ENCODE data around the gene TRAPPC14. TPM values are rescaled to one million over a fixed set of nuclear protein-coding genes. Genes with fewer than 3 reads are reported as not detected.

Gene TRAPPC14
- polyA plus RNA-seq, 4 donors = 14.4 to 32.2 (median 19.1) TPM

DNA sequence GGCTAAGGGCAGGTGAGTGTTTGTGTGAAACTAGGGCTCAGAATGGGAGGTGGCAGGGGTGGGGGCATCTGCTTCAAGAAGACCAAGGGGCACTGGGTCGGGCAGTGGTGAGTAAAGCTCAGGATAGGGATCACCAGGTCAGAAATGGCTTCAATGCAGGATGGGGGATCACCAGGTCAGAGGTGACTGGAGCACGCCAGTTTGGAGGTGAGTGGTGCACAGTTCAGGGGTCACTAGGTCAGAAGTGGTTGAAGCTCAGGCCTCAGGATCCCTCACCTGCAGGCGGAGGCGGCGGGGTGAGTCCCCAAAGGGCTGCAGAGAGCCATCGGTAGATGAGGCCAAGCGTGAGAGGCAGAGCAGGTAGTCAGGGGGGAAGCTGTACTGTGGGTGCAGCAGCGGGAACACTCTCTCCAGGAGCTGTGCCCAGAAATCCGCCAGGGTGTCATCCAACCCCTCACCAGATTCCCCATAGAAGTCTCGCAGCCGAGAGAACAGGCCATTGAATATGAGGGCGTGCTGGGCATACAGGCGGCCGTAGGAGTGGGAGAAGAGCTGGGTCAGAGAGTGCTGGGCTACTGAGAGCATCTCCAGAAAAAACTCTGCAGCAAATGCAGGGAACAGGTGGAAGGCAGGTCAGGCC, 16.9 kb upstream of the TRAPPC14 start:
- no peak for DNase-seq (ENCODE audit: low read depth in 4 of 4, low spot score in 3 of 4)

DNA sequence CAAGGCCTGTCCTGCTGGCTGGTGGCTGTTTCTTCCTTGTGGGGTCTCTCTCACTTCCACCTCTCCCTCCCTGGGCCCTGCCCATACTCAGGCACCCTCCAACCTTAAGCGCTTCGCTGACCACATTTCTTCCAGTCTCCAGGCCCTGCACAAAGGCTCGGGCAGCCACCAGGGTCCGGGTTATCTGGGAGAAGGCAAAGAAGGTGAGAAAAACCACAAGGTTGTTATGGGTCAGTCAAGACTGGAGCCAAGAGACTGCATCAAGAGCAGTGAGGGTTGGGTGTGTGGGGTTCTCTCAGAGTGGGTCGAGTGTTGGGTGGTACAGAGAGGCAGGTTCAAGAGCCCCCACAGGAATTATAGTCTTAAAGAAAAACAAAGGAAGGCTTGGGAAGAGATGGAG, 16.1 kb upstream of the TRAPPC14 start:
- DNase-seq (ENCODE audit: low read depth in 4 of 4, low spot score in 3 of 4) = no peak

DNA sequence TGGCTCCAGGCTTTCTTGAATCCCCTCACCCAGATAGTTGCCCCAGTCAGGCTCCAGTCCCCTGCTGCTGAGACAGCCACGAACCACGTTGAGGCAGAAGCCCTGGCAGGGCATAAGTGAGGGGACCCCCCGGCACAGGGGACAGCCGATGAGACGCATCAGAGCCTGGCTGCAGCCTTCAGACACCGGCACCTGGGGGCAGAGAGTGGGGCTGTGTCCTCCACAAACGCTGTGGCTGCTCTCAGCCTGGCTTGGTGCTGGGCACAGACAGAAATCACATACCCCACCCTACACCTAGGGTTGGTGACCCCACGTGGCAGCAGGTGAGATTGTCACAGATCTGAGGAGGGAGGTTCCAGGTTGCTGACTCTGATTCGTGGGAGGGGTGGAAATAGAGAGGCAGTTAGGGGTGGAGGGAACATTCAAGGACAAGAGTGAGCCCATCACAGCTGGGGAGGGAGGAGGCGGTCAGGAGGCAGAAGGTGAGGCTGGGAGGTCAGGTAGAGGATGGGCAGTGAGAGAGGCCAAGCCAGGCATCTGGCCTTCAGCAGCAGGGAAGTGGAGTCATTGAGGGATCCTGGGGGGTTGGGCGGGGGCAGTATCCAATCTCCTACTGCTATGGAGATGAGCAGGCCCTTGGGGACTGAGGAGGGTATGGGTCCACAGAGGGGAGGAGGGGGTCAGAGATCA, 15.4 kb upstream of the TRAPPC14 start:
- DNase-seq (ENCODE audit: low read depth in 4 of 4, low spot score in 3 of 4) = no peak

DNA sequence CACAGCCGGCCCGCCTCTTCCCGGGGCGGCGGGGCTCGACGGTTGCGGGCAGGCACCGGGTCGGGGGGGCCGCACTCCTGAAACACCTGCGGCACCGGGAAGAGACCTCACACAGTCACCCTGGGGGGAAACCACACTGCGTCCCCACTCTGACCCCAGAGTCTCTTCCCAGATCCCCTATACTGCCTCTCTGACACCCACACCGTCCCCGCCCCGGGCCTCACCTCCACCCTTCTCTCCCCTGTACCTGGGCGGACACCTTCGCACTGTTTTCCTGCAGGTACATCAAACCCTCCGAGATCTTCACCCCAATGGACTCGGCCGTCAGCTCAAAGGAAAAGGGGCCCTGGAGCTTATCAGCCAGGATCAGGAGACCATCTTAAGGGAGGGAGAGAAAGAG, 13.3 kb upstream of the TRAPPC14 start:
- no peak for DNase-seq (ENCODE audit: low read depth in 4 of 4, low spot score in 3 of 4)

DNA sequence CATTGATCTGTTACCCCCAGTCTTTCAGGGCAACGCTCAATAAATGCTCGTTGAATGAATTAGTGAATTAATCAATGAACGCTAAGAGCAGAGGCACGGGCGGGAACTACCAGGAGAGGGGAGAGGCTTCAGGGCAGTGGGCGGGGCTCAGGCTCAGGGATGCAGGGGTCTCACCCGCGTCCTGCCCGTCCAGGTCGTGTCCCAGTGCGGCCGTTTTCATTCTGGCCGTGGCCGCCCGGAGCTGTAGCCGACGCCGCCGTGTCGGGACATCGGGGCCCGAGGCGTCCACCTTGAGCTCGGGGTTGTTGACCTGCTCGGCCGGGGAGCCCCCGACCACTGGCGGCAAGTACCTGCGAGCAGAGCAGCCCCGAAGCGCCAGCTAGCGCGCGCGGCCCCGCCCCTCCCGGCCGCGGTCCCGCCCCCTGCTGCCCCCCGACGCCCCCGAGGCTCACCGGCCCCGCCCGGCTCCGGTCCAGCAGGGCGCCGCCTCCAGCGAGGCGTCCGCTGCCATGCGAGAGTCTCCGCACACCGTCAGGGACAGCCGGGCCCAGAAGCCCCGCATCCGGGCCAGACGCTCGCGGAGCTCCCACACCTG, 12.7 kb upstream of the TRAPPC14 start:
- no peak for DNase-seq (ENCODE audit: low read depth in 4 of 4, low spot score in 3 of 4)

DNA sequence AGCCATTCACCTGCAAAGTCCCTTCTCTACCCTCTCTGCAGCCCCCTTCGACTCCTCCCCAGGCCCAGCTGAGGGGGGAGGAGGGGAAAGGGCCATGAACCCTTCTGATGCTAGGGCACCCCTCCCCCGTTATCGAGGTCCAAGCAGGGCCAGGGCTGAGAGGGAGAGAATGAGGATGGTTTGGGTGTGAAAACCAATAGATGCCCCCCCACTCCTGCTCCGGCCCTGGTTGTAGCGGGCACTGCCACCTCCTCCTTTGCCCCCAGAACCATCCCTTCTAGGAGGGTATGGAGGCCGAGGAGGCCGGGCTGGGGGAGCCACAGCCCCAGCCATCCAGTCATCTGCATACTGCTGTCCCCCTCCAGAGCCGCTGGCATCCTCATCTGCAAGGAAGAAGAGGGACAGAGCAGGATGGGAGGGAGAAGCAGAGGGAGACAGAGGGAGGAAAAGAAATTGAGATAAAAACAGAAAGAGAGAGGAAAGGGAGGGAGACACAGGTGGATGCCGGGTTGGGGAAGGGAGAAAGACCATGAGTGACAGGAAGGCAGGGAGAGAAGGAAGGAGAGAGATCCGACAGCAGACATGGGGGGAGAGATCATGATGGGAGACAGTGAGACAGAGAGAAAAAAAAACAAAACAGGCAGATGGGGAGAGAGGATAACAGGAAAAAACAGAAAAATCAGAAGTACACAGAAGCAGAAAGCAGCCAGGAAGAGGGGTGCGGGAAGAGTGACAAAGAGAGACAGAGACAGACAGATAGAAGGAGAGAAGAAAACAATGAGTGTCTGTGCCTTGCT, 11.8 kb upstream of the TRAPPC14 start:
- no peak for DNase-seq (ENCODE audit: low read depth in 4 of 4, low spot score in 3 of 4)

DNA sequence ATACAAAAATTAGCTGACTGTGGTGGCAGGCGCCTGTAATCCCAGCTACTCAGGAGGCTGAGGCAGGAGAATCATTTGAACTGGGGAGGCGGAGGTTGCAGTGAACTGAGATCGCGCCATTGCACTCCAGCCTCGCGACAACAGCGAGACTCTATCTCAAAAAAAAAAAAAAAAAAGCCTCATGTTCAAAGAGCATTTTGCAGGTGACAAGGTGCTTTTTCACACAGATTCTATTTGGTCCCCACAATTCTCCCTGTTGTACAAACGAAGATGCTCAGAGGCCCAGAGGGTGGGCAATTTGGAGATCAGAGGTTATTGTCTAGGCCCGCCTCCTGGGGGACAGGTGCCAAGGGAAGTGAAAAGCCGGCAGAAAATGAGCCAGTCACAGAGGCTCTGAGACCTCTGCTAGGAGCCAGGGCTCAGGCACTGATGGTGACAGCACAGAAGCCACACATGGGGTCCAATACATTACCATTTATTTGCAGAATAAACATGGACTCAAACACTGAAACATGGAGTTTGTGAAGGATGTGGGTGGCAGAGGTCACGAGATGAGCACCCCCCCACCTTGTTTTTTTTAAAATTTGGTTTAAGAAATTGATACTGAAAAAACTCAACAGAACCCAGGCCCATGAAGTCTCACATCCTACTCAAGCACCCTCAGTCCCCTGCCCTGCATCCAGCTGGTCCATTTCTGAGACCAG, 10.8 kb upstream of the TRAPPC14 start:
- DNase-seq (ENCODE audit: low read depth in 4 of 4, low spot score in 3 of 4) = no peak

DNA sequence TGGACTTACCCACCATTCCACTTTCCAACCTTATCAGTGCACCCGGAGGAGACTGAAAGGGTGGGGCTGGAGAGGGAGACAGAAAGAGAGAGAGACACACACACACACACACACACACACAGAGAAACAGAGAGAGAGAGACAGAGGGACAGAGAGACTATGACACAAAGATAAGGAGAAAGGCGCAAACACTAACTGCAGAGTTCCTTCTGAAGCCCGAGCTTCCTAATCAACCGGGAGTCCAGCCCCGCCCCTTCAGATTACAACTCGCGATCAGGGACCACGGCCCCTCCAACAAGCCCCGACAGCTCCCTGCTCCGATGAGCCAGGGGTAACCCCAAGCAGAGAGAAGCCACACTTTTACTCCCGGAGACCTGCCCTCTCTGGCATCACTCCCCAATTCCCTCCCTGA, 9.4 kb upstream of the TRAPPC14 start:
- DNase-seq (ENCODE audit: low read depth in 4 of 4, low spot score in 3 of 4) = no peak

DNA sequence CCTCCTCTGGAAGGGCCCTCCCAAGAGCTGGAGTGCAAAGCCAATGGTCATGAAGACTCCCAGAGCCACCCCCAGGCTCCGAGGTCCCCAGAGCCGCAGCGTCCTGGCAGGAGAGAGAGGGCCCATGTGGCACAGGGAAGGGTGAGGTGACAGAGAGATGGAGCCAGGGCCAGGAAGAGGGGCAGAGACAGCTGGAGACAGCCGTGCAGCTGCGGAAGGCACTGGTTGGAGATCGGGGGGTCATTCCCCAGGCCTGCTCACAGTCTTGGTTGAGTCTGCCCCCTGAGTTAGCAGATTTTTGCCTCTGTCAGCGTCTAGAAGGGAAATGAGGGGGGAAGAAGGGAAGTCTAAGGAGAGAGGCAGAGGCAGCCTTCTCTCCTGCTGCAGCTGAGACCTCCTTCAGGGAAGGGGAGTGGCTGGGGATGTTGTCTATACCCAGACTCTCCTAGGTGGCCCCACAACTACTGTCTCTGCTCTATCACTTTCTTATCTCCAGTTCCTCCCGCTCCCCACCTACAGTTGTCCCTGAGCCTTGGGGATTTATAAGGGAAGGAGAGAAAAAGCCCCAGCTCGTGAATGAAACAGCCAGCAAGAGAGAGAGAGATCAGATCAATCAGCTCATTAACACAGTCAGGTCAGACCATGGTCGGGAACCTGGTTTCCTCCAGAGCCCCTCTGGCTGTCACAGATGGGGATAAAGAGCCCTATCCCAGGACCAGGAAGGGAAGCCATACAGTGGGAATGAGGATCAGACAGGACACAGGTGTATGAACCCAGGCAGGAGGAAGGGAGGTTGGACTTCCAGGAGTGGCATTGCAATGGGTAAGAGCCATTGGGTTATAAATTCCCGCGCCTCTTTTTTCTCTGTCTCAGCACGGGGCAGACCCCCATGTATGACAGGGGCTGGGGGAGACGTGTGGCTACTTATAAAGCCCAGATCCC, 8.7 kb upstream of the TRAPPC14 start:
- DNase-seq (ENCODE audit: low read depth in 4 of 4, low spot score in 3 of 4) = no peak

DNA sequence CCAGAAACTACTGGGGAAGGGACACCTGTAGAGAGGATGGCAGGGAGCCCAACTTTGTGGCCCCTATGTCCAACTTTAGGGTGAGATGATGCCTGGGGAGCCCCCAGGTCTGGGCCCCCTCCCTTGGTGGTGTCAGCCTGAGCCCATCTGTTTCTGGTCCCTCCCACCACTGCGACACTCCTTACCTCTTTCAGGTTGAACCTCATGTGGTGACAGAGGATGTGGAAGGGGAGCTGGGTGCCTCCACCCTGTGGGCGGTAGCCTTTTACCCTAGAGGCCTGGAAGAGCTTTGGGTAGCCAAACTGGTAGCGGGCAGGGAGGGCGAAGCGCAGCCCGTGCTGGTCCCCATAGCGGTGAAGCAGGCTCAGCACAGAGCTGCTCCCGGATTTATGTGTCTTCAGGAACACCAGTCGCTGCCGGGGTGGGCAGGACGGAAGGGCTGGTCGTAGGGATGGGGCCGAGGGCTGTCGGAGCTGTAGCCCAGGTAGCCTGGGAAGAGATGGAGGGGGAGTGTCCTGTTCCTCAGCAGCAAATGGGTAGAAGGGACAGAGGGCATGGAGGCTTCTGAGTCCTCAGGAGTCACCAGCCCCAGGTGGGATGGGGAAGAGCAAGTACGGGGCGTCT, 7.9 kb upstream of the TRAPPC14 start:
- DNase-seq (ENCODE audit: low read depth in 4 of 4, low spot score in 3 of 4) = no peak

DNA sequence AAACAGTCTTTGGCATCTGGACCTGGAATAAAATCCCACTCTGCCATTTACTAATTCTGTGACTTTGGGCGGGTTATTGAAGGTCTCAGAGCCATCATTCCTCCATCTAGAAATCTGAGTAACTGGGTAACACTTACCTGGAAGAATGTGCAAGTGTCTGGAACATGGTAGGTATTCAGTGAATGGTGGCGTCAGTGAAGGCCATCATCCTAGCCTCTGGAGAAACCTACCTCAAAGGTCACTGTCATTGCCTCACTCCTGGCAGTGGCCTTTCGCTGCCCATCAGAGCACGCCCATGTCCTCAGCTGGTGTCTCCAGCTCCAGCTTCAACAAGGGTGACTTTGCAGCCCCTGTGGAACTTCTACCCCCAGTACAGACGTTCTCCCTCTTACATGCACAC, 5.3 kb upstream of the TRAPPC14 start:
- no peak for DNase-seq (ENCODE audit: low read depth in 4 of 4, low spot score in 3 of 4)

DNA sequence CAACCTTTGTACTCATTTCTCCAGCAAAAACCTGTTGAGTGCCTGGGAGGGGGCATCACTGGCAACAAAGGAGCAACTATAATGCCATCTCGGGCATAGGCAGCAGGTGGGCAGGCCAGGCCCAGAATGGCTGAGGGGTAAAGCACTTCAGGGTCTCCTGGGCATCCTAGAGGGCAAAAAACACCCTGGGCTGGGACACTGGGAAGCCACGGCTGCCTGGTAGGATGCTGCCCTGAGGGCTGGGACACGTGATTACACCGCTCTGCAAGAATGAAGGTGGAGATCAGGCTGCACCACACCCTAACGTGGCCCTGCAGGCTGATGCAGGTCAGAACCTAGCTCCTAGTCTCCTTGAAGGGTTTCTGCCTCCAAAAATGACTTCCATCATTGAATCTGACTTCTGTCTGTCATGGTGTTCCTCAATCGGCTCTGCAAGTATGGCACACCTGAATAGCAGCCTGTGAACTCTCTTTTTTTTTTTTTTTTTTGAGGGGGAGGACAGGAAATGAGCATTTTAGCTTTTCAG, 4.5 kb upstream of the TRAPPC14 start:
- DNase-seq (ENCODE audit: low read depth in 4 of 4, low spot score in 3 of 4) = no peak

DNA sequence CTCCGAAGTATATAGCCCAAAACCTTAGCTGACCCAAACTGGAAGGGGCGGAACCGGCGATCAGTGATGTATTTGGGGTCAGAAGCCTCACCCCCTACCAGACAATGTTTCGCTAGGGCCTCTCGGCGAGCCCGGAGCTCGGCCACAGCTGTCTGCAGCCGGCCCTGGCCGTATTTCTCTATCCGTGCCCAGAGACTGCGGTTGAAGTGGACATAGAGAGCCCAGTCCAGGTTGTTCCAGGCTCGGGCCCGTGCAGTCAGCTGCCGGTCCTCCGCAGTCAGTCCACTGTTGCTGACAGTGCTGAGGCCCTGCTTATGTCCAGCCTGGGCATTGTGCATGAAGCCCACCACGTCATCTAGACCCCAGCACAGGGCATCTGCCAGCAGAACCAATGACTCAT, 1.5 kb upstream of the TRAPPC14 start:
- DNase-seq (ENCODE audit: low read depth in 4 of 4, low spot score in 3 of 4) = no peak

DNA sequence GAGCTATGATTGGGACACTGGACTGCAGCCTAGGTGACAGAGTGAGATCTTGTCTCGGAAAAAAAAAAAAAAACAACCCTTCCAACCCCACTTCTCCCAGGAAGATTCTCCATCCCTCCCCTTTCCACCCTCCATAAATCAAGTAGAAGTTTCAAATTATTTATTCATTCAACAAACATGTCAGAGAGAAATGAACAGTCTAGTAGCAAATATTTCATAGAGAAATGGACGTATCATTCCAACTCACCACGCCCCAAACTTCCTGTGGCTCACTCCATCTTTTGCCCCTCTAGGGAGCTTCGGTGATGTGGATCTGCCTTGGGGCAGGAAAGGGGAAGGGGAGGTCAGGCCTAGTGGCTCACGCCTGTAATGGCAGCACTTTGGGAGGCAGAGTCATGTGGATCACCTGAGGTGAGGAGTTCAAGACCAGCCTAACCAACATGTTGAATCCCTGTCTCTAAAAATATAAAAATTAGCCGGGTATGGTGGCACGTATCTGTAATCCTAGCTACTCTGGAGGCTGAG, 638 bp upstream of the TRAPPC14 start:
- DNase-seq (ENCODE audit: low read depth in 4 of 4, low spot score in 3 of 4) = no peak

DNA sequence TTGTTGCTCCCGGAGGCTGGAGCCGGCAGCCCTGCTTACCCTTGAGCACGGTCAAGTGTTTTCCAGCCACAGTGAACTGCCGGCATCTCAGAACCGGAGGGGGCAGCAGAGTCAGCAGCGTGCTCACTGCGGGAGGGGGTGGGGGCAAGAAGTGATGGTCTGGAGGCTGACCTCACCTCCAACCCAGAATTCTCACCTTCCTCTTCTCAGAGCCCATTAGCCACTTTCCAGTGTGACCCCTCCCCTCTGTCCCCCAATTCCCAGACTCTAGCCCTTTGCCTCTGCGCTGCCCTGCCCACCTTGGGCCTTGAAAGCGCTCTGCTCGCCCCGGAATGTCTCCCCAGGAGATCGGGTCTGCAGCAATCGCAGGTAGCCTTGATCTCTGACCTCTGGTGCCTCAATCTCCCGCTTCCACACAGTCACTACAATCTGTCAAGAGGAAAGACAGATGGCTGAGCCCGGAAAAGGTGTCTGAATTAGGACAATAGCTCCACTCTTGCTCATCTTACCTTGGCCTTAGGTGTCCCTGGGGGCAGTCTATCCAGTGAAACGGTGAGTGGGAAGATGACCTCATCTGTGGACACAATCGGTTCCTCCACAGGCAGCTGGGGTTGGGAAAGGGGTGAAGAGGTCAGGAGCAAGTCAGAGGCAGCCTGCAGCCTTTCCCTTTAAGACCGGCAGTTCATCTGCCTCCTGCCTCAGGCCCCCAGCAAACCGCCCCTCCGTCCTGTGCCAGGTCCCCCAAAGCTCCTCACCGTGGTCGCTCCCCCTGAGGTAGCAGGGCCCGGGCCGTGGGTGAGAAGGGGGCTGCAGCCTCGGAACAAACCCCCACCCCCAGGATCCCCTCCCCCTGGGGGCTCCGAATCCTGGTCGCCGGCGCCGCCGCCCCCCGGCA, 942 bp downstream of the TRAPPC14 start:
- no peak for DNase-seq (ENCODE audit: low read depth in 4 of 4, low spot score in 3 of 4)

DNA sequence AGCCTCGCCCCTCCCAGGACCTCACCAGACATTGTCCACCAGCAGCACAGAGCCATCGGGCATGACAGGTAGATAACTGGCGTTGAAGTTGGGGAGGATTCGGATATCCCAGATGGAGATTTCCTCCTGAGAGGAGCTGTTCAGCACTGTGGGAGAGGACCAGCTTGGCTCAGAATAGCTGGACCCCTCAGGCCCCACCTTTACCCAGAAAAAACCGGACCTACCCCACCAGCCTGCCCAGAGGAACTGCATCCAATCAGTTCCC, 1.5 kb downstream of the TRAPPC14 start:
- no peak for DNase-seq (ENCODE audit: low read depth in 4 of 4, low spot score in 3 of 4)

DNA sequence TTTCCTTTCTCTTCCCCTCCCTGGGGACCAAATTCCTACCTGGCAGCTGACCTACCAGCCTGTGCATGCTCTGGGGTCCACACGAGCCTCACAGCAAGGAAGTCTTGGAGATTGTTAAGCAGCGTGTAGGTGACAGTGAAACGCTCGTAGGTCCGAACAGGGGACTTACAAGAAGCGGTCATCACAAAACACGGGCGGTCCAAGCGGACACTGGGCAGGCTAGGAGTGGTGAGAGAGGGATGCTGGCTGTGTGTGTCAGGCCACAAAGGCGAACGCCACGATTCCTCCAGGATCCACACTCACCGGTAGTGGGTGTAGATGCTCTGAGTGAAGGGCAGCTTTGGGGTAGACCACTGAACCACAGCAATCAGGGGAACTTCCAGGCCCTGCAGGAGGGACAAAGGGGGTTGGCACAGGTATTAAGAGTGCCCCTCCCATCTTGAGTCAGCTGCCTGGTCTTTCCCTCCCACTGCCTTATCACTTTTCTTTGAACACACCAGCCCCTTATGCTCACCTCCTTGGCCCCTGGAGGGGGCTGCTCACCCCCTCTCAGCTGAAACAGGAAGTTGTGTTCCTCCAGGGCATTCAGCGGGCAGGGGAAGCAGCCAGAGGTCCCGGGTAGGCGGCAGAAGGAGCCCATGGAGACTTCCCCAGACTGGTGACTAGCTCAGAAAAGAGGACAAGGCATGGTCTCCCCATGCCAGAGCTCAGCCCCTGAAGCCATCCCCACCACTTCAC, 2.0 kb downstream of the TRAPPC14 start:
- no peak for DNase-seq (ENCODE audit: low read depth in 4 of 4, low spot score in 3 of 4)

Data from left renal pelvis (tissue), 4 donors.